Measurements from ENCODE around the gene RAB3B. TPM values are rescaled to one million over a fixed set of nuclear protein-coding genes. Genes with fewer than 3 reads are reported as not detected.

Gene RAB3B
- total and polyA plus RNA-seq, 5 donors = 0.02 to 0.06 TPM; not detected in 3

DNA sequence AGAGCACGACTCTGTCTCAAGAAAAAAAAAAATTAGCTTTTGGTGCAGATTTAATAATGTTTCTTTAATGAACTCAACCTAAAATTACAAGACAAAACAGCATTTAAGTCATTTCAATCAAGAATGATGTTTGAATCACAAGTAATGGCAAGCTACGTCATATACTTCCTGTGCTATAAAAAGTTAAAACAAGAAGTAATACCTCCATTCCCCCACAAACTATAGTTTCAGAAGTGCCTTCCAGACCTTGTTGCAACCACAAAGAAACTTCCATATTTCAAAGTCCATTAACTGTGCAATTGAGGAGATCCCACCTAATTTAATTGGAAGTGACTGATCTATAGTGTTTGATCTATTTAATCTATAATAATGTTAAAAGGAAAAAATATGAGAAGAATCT, 127.1 kb downstream of the RAB3B start:
- WGBS = 91% methylated on average over 2 of the region's 2 CpGs
- DNase-seq = no peak
- intact Hi-C loops (cut with DNase I) = no loop called here
- peaks cover 2% of the 10 kb centered on the region for H3K4me1 ChIP-seq (ENCODE audit: control insufficient read depth, insufficient read depth, low read length)
- H3K4me3 ChIP-seq (ENCODE audit: low read length) = no peak overlapping the region
- H3K9me3 ChIP-seq (ENCODE audit: control insufficient read depth, low read length) = no peaks in the 10 kb centered on the region
- H3K27me3 ChIP-seq (ENCODE audit: control insufficient read depth, insufficient read depth) = no peaks in the 10 kb centered on the region
- no peak overlapping the region for H3K27ac ChIP-seq (ENCODE audit: low read length)
- no peak for ATAC-seq

DNA sequence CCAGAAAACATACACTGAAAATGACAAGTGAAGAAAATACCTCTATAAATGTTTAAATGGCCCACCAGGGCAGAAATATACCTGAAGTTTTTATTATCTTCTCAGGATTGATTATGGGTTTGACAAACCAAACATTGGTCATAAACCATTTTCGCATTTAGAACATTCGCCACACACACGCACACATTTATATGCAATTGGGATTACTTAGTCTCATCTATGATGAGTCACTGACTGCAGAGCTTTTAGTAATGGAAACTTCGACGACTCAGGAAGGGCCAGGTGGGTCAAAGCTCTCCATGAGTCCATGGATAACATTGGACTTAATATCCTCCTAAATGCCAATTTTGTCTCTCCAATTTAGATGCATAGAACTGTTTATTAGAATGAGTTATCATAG, 128.8 kb downstream of the RAB3B start:
- ATAC-seq (no peak), DNase-seq (no peak)
- H3K9me3 ChIP-seq (ENCODE audit: control insufficient read depth, low read length) = no peaks in the 10 kb centered on the region
- no peak overlapping the region for H3K4me3 ChIP-seq (ENCODE audit: low read length)
- H3K27ac ChIP-seq (ENCODE audit: low read length) = no peak overlapping the region
- H3K4me1 ChIP-seq (ENCODE audit: control insufficient read depth, insufficient read depth, low read length) = peaks cover 2% of the 10 kb centered on the region
- intact Hi-C loops (cut with DNase I) = no loop called here
- WGBS = 97% methylated on average over 5 of the region's 5 CpGs
- H3K27me3 ChIP-seq (ENCODE audit: control insufficient read depth, insufficient read depth) = no peaks in the 10 kb centered on the region

DNA sequence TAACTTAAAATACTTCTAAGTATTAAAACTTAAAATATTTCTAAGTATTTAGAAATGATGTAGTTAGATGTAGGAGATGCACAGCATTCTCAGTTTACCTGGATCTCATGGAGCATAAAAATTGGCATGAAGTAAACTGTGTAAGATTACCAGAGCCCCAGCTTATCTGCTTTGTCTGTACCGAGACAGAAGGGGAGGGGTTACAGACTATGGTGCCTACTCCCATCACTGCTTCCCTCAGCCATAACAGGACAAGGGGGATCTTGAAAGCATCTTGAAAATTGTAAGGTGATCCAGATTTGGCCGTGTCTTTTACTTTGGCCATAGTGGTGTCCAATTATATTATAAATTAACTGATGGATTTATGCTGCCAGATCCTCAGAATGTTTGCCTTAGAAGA, 130.8 kb downstream of the RAB3B start:
- no peak overlapping the region for H3K4me3 ChIP-seq (ENCODE audit: low read length)
- H3K27ac ChIP-seq (ENCODE audit: low read length) = no peak overlapping the region
- no peaks in the 10 kb centered on the region for H3K27me3 ChIP-seq (ENCODE audit: control insufficient read depth, insufficient read depth)
- WGBS = 65% methylated on average over 2 of the region's 2 CpGs
- peaks cover 2% of the 10 kb centered on the region for H3K4me1 ChIP-seq (ENCODE audit: control insufficient read depth, insufficient read depth, low read length)
- intact Hi-C loops (cut with DNase I) = no loop called here
- no peaks in the 10 kb centered on the region for H3K9me3 ChIP-seq (ENCODE audit: control insufficient read depth, low read length)
- DNase-seq = no peak
- ATAC-seq = no peak

DNA sequence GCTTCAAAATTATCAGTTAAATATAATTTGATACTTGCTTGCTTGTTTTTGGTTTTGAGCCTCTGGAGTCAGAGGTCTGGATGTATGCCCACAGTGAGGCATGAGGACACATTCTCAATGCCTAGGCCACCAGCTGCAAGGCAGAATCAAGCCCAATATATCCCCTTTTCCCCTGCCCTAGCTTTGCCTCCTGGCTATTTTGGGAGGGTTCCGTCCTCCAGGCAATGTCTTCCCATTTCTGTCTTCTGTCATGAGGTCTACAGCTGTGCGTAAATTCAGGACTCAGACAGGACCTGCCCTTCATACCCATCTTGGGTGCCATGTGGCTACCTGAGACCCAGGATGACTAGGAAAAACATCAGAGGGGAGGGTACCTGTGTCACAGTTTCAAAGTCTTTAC, 131.2 kb downstream of the RAB3B start:
- intact Hi-C loops (cut with DNase I) = no loop called here
- Histone ChIP-seq H3K4me3 (ENCODE audit: low read length) (no peak overlapping the region), H3K27me3 (ENCODE audit: control insufficient read depth, insufficient read depth) (no peaks in the 10 kb centered on the region), H3K4me1 (ENCODE audit: control insufficient read depth, insufficient read depth, low read length) (peaks cover 2% of the 10 kb centered on the region), H3K27ac (ENCODE audit: low read length) (no peak overlapping the region), H3K9me3 (ENCODE audit: control insufficient read depth, low read length) (no peaks in the 10 kb centered on the region)
- ATAC-seq (no peak), DNase-seq (no peak)
- WGBS = 93% methylated on average over 2 of the region's 2 CpGs

DNA sequence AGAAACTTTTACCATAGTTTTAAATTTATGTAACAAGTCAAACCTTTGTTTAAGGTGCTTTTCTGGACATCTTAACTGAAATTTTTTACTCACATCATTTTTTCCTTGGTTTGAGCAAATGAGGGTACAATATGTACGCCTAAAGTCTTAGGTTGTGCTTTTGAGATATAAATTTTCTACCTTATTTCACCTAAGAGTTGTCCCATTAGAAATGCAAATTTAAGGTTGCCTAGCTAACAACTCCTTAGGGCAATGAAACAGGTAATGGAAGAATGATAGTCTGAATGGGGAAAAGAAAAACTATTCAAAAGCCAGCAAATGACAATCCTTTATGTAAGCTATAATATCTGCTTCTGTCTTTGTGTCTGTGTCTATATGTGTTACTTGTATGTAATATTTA, 131.6 kb downstream of the RAB3B start:
- Histone ChIP-seq H3K27me3 (ENCODE audit: control insufficient read depth, insufficient read depth) (no peaks in the 10 kb centered on the region), H3K27ac (ENCODE audit: low read length) (no peak overlapping the region), H3K4me3 (ENCODE audit: low read length) (no peak overlapping the region), H3K9me3 (ENCODE audit: control insufficient read depth, low read length) (no peaks in the 10 kb centered on the region), H3K4me1 (ENCODE audit: control insufficient read depth, insufficient read depth, low read length) (peaks cover 2% of the 10 kb centered on the region)
- intact Hi-C loops (cut with DNase I) = no loop called here
- ATAC-seq = no peak
- DNase-seq = no peak
- 74% methylated on average over 1 of the region's 1 CpG for WGBS

Other genes with a start within 250 kb of the RAB3B start
- gene NRDC, start 112.0 kb downstream of the RAB3B start, total RNA-seq = 100 to 1,000 TPM; 115 to 153 (median 140) TPM
- gene NRDC, start 112.0 kb downstream of the RAB3B start, polyA plus RNA-seq = 90.3 TPM
- 1 to 10 TPM; 3.5 to 5.4 (median 3.9) TPM for gene KTI12, start 43.1 kb upstream of the RAB3B start, total RNA-seq
- 4.4 TPM for gene KTI12, start 43.1 kb upstream of the RAB3B start, polyA plus RNA-seq
- 10 to 100 TPM; 24.6 to 40.5 (median 28.9) TPM for gene TXNDC12, start 64.5 kb upstream of the RAB3B start, total RNA-seq
- 18.4 TPM for gene TXNDC12, start 64.5 kb upstream of the RAB3B start, polyA plus RNA-seq
- 10 to 100 TPM; 28.5 to 35.8 (median 34.3) TPM for gene BTF3L4, start 65.6 kb upstream of the RAB3B start, total RNA-seq
- 31.2 TPM for gene BTF3L4, start 65.6 kb upstream of the RAB3B start, polyA plus RNA-seq
- gene ZFYVE9, start 151.4 kb upstream of the RAB3B start, total RNA-seq = 10 to 100 TPM; 18.8 to 21.3 (median 20.1) TPM
- 6.2 TPM for gene ZFYVE9, start 151.4 kb upstream of the RAB3B start, polyA plus RNA-seq